LNCAP (cell line): ENCODE measurements around the gene SYN1.
A peak's percentile ranks its signal among the peaks of the same experiment; 100 is the strongest.

Experiments
- CTCF ChIP-seq: fragments of 450-650 bp; IDR thresholded peaks from 2 replicates; pipeline ENCODE4 v1.5.1; 2017; ENCODE audit warnings: mild to moderate bottlenecking

Gene SYN1

GRCh38 chrX:47644557-47645091 lies 25.0 kb upstream of the SYN1 start:
- TF ChIP-seq CTCF: peak; percentile 16; the same call in 1 of the 2 replicates

GRCh38 chrX:47643926-47644325 lies 24.3 kb upstream of the SYN1 start:
- TF ChIP-seq CTCF: no peak

GRCh38 chrX:47638816-47639215 lies 19.2 kb upstream of the SYN1 start:
- no peak for TF ChIP-seq CTCF

- TF ChIP-seq CTCF: no peak
These were observed 18.0 kb upstream of the SYN1 start for GRCh38 chrX:47637546-47638195.

- no peak for TF ChIP-seq CTCF
These were observed 15.4 kb upstream of the SYN1 start for GRCh38 chrX:47634871-47635575.

- no peak for TF ChIP-seq CTCF
These were observed 14.3 kb upstream of the SYN1 start for GRCh38 chrX:47633689-47634590.

GRCh38 chrX:47632666-47633065 lies 13.0 kb upstream of the SYN1 start:
- no peak for TF ChIP-seq CTCF
